SK-N-SH (cell line): ENCODE data around the gene CHST7. TPM values are rescaled to one million over a fixed set of nuclear protein-coding genes. Genes with fewer than 3 reads are reported as not detected.

Experiments used
- CTCF ChIA-PET: fragments of 300-600, 350-600 bp; formaldehyde crosslinking; extraction: SDS; loops from one replicate; lab custom pipeline; 2021; lab: Yijun Ruan, JAX
- POLR2A ChIA-PET: fragments of 350-600 bp; sonication (Branson Sonifier 250); formaldehyde crosslinking; extraction: SDS; loops from one replicate; lab custom pipeline; 2020; ENCODE audit warnings: antibody characterized with exemption, inconsistent platforms; lab: Yijun Ruan, JAX
- DNase-seq: peaks from one replicate; pipeline ENCODE4 v3.0.0; 2012
- H2AFZ ChIP-seq: fragments of 200-600 bp; sonication (generic); 2 replicates; pipeline ENCODE4 v1.8.1; 2016; ENCODE audit warnings: antibody characterized with exemption, mild to moderate bottlenecking, low read depth
- H3F3A ChIP-seq: fragments of 200-600 bp; sonication (generic); replicated peaks from 2 replicates; pipeline ENCODE3; 2016; ENCODE audit warnings: antibody characterized with exemption, mild to moderate bottlenecking; ENCODE audit not compliant: insufficient read depth
- H3K27ac ChIP-seq, 2 experiments: fragments of 200-500 bp in 1 of 2; fragments of 200-600 bp in 1 of 2; sonication (Bioruptor generic) in 1 of 2; sonication (generic), shearing (Covaris generic) in 1 of 2; 2 replicates each; pipeline versions ENCODE4 v1.5.1 to v1.6.1; 2014 to 2016; ENCODE audit warnings: low read depth in 2 of 2, inconsistent platforms in 1 of 2, low read length in 1 of 2, mild to moderate bottlenecking in 1 of 2, mixed read lengths in 1 of 2
- H3K27me3 ChIP-seq: fragments of 200-600 bp; sonication (generic), shearing (Covaris generic); 2 replicates; pipeline ENCODE4 v1.6.1; 2016; ENCODE audit warnings: mixed run types; ENCODE audit not compliant: insufficient read depth
- H3K36me3 ChIP-seq, 2 experiments: fragments of 200-500 bp in 1 of 2; fragments of 200-600 bp in 1 of 2; sonication (Bioruptor generic) in 1 of 2; sonication (generic) in 1 of 2; replicated peaks in 1 of 2; 2 replicates each; pipeline versions ENCODE3 to v1.5.1; 2014 to 2016; ENCODE audit warnings: low read length in 1 of 2, mild to moderate bottlenecking in 1 of 2; ENCODE audit not compliant: insufficient read depth in 2 of 2, control insufficient read depth in 1 of 2
- H3K4me1 ChIP-seq, 2 experiments: fragments of 200-500 bp in 1 of 2; fragments of 200-600 bp in 1 of 2; sonication (Bioruptor generic) in 1 of 2; sonication (generic), shearing (Covaris generic) in 1 of 2; 2 replicates each; pipeline versions ENCODE4 v1.5.1 to v1.6.1; 2014 to 2016; ENCODE audit warnings: low read depth in 1 of 2, low read length in 1 of 2, mixed run types in 1 of 2; ENCODE audit not compliant: insufficient read depth in 2 of 2, control insufficient read depth in 1 of 2
- H3K4me2 ChIP-seq: fragments of 200-600 bp; sonication (generic), shearing (Covaris generic); 2 replicates; pipeline ENCODE4 v1.6.1; 2017; ENCODE audit warnings: mixed run types
- H3K4me3 ChIP-seq, 2 experiments: fragments of 200-500 bp in 1 of 2; fragments of 200-600 bp in 1 of 2; sonication (Bioruptor generic) in 1 of 2; sonication (generic), shearing (Covaris generic) in 1 of 2; 2 replicates each; pipeline versions ENCODE4 v1.5.1 to v1.8.1; 2014 to 2016; ENCODE audit warnings: low read depth in 2 of 2, inconsistent platforms in 1 of 2, low read length in 1 of 2, mild to moderate bottlenecking in 1 of 2, mixed read lengths in 1 of 2, moderate library complexity in 1 of 2
- H3K79me2 ChIP-seq: fragments of 200-600 bp; sonication (generic); 2 replicates; pipeline ENCODE4 v1.8.1; 2017; ENCODE audit warnings: mild to moderate bottlenecking; ENCODE audit not compliant: insufficient read depth
- H3K9ac ChIP-seq: fragments of 200-600 bp; sonication (generic); 2 replicates; pipeline ENCODE4 v1.6.1; 2017; ENCODE audit warnings: mixed run types
- H3K9me2 ChIP-seq: fragments of 200-600 bp; sonication (generic); 2 replicates; pipeline ENCODE4 v1.6.1; 2017; ENCODE audit warnings: mixed run types
- H3K9me3 ChIP-seq: fragments of 200-600 bp; sonication (generic); 2 replicates; pipeline ENCODE4 v1.6.1; 2017; ENCODE audit warnings: mixed run types, mild to moderate bottlenecking, moderate library complexity
- H4K20me1 ChIP-seq: fragments of 200-600 bp; sonication (generic); 2 replicates; pipeline ENCODE4 v1.6.1; 2017; ENCODE audit warnings: mild to moderate bottlenecking, mixed run types; ENCODE audit not compliant: insufficient read depth
- EZH2phosphoT487 ChIP-seq: fragments of 200-600 bp; sonication (generic); IDR thresholded peaks from 2 replicates; pipeline ENCODE4 v1.6.1; 2017; ENCODE audit warnings: low read depth, mixed run types, mild to moderate bottlenecking, antibody characterized with exemption, moderate library complexity, borderline replicate concordance
- MEF2A ChIP-seq: IDR thresholded peaks from 2 replicates; pipeline ENCODE4 v1.4.0; 2012; ENCODE audit warnings: low read depth, borderline replicate concordance
- RAD21 ChIP-seq: IDR thresholded peaks from 2 replicates; pipeline ENCODE4 v1.6.1; 2012; ENCODE audit warnings: mild to moderate bottlenecking, low read length
- RFX5 ChIP-seq: IDR thresholded peaks from 2 replicates; pipeline ENCODE4 v1.6.1; 2012; ENCODE audit warnings: mild to moderate bottlenecking, improper control_type of control experiment, low read length
- SMC3 ChIP-seq: IDR thresholded peaks from 2 replicates; pipeline ENCODE4 v1.6.1; 2012; ENCODE audit warnings: low read depth, low read length, improper control_type of control experiment
- TCF12 ChIP-seq: IDR thresholded peaks from 2 replicates; pipeline ENCODE4 v1.4.0; 2012
- WGBS: methylation state at CpG from one replicate; pipeline ENCODE4 v1.1.6; 2017; ENCODE audit warnings: low lambda C conversion rate; 5-methylcytosine and 5-hydroxymethylcytosine counted together
- polyA plus RNA-seq, 3 experiments: library from polyadenylated mRNA; depleted of rRNA; stranded (reverse); fragments of >200 nt; gene quantifications; 2 replicates each; pipeline ENCODE4 v1.2.3, GENCODE V29; 2012
- TF ChIP-seq, protein P1 (sequence below): fragments of 200-600 bp; sonication (generic); IDR thresholded peaks from 2 replicates; pipeline ENCODE4 v1.6.1; 2017; ENCODE audit warnings: antibody characterized with exemption, mild to moderate bottlenecking, moderate library complexity
- TF ChIP-seq, protein P2 (sequence below): IDR thresholded peaks from 2 replicates; pipeline ENCODE4; 2012

The CHST7 gene
- polyA plus RNA-seq, 1 of the 3 experiments (the other 2 are of a cell fraction), result 6.2 TPM

- ChIA-PET CTCF (interaction anchor here (0.6 to 1.7 kb wide), 10 partner anchors 14 to 538 kb away, joined by 3 to 10 read pairs (median 3); no protein-coding TSS in a partner anchor), POLR2A (no interaction called here)
- Histone ChIP-seq H3K4me1 (no peaks in the 10 kb centered on the region), H3K79me2 (peaks cover 7% of the 10 kb centered on the region; the same call in 1 of the 2 replicates), H3K4me3 (no peak overlapping the region), H3K36me3 (no peaks in the 10 kb centered on the region), H3K9ac (no peak overlapping the region), H3F3A (peaks cover 9% of the 10 kb centered on the region), H4K20me1 (no peaks in the 10 kb centered on the region), H3K9me2 (no peaks in the 10 kb centered on the region), H3K4me2 (no peak overlapping the region), H3K9me3 (no peaks in the 10 kb centered on the region), H3K27me3 (peaks cover 12% of the 10 kb centered on the region; the same call in 1 of the 2 replicates), H2AFZ (no peak overlapping the region), H3K27ac (no peak overlapping the region)
- 41% methylated on average over 2 of the region's 2 CpGs for WGBS
- no peak for DNase-seq
- TF ChIP-seq SMC3 (peak; percentile 49), RAD21 (peak; percentile 67), MEF2A (no peak), TCF12 (no peak)
- TF ChIP-seq, protein P1, sequence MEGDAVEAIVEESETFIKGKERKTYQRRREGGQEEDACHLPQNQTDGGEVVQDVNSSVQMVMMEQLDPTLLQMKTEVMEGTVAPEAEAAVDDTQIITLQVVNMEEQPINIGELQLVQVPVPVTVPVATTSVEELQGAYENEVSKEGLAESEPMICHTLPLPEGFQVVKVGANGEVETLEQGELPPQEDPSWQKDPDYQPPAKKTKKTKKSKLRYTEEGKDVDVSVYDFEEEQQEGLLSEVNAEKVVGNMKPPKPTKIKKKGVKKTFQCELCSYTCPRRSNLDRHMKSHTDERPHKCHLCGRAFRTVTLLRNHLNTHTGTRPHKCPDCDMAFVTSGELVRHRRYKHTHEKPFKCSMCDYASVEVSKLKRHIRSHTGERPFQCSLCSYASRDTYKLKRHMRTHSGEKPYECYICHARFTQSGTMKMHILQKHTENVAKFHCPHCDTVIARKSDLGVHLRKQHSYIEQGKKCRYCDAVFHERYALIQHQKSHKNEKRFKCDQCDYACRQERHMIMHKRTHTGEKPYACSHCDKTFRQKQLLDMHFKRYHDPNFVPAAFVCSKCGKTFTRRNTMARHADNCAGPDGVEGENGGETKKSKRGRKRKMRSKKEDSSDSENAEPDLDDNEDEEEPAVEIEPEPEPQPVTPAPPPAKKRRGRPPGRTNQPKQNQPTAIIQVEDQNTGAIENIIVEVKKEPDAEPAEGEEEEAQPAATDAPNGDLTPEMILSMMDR, result peak; percentile 66
Observed at GRCh38 chrX:46554942-46555341, 18.6 kb upstream of the CHST7 start.

GRCh38 chrX:46559062-46559461, 14.5 kb upstream of the CHST7 start:
- H3K4me1 ChIP-seq, result no peaks in the 10 kb centered on the region
- no peak overlapping the region for H3K9ac ChIP-seq
- H3K27me3 ChIP-seq, result peaks cover 12% of the 10 kb centered on the region; the same call in 1 of the 2 replicates
- TF ChIP-seq, protein P2, sequence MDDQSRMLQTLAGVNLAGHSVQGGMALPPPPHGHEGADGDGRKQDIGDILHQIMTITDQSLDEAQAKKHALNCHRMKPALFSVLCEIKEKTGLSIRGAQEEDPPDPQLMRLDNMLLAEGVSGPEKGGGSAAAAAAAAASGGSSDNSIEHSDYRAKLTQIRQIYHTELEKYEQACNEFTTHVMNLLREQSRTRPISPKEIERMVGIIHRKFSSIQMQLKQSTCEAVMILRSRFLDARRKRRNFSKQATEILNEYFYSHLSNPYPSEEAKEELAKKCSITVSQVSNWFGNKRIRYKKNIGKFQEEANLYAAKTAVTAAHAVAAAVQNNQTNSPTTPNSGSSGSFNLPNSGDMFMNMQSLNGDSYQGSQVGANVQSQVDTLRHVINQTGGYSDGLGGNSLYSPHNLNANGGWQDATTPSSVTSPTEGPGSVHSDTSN, result peak; percentile 37; the same call in 1 of the 2 replicates
- TF ChIP-seq RFX5, result no peak
- TF ChIP-seq TCF12, result peak; percentile 47
- TF ChIP-seq EZH2phosphoT487, result no peak
- no peaks in the 10 kb centered on the region for H3K9me2 ChIP-seq
- H3K27ac ChIP-seq, result no peak overlapping the region
- POLR2A ChIA-PET, result no interaction called here
- no peaks in the 10 kb centered on the region for H3K79me2 ChIP-seq
- H3K9me3 ChIP-seq, result no peaks in the 10 kb centered on the region
- H3K4me3 ChIP-seq, result no peak overlapping the region
- H3K4me2 ChIP-seq, result no peak overlapping the region
- 50% methylated on average over 3 of the region's 3 CpGs for WGBS
- H3F3A ChIP-seq, result peaks cover 3% of the 10 kb centered on the region
- DNase-seq, result no peak
- H4K20me1 ChIP-seq, result no peaks in the 10 kb centered on the region
- no peaks in the 10 kb centered on the region for H3K36me3 ChIP-seq
- no peak overlapping the region for H2AFZ ChIP-seq
- CTCF ChIA-PET, result interaction anchor here (1.5 kb wide), 1 partner anchor 13 kb away, joined by 4 read pairs; no protein-coding TSS in a partner anchor
